GM21619 (cell line): ENCODE measurements around the gene SCEL.
A peak's percentile ranks its signal among the peaks of the same experiment; 100 is the strongest.
"Not testable (repeated sequence)": the region's sequence is repeated elsewhere in the genome, so short reads cannot be mapped to it uniquely, and the experiment has no call there.

Source experiments
- ATAC-seq: cut with Tn5 transposase; IDR thresholded peaks from one replicate; pipeline ENCODE4 v1.9.1; 2021; ENCODE audit not compliant: unreplicated experiment

The SCEL gene, protein sequence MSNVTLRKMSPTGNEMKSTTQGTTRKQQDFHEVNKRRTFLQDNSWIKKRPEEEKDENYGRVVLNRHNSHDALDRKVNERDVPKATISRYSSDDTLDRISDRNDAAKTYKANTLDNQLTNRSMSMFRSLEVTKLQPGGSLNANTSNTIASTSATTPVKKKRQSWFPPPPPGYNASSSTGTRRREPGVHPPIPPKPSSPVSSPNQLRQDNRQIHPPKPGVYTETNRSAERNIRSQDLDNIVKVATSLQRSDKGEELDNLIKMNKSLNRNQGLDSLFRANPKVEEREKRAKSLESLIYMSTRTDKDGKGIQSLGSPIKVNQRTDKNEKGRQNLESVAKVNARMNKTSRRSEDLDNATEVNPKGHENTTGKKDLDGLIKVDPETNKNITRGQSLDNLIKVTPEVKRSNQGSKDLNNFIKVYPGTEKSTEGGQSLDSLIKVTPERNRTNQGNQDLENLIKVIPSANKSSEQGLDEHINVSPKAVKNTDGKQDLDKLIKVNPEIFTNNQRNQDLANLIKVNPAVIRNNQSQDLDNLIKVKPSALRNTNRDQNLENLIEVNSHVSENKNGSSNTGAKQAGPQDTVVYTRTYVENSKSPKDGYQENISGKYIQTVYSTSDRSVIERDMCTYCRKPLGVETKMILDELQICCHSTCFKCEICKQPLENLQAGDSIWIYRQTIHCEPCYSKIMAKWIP

DNA sequence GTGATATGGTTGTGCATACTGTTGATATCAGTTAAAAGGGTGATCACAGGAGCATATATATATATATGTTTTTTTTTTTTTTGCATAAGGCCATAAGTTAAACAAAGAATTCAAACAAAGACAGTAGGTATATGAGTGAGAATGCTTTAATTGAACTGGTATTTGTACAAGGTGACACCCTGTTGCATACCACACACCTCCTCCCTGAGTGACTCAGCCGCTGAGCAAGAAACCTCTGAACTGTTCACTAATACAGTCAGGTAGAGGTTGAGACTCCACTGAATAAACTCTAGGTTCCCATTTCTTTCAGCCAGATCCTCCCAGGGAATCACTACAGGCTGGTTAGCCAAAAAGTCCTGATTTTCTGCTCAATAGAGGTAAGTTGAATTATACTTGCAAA, at the start of gene SCEL:
TSS of gene SCEL (plus strand) at position 259 of the 400 bp plus-strand sequence. CDS start 20,170 bp downstream, outside the sequence.
- no peak for ATAC-seq

DNA sequence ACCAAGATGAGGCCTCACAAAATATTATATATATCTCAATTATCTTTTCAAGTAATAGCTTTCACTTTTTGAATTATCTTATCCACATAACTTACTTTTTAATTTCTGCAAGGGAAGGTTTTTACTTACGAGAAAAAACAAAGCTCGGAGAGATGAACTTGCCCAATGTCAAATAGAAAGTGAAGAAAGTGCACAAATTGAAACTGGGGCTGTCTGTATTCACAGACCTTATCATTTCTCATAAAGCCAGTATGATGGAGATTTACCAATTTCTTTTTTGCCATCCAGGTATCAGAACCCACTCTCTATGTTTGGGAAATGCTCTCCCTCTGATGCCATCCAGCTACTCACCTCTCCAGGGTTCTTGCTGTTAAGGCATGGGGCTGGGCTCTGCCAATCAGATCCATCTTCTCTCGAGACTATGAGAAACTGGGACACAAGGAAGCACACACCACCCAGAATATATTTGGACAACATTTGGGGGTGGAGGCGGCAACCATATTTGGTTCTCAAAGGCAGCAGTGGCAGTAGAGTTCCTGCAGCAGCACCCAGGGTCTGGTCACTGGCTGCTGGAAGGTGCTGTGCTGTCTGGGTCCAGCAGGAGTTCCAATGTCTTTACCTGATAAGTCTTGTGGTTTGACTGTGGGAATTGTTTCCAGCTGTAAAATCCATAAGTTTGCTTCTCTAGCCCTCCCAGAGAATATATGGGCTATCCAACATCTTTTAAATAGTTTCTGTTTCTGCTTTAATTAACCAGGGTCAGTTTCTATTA, 45.8 kb upstream of the SCEL start:
- no peak for ATAC-seq

DNA sequence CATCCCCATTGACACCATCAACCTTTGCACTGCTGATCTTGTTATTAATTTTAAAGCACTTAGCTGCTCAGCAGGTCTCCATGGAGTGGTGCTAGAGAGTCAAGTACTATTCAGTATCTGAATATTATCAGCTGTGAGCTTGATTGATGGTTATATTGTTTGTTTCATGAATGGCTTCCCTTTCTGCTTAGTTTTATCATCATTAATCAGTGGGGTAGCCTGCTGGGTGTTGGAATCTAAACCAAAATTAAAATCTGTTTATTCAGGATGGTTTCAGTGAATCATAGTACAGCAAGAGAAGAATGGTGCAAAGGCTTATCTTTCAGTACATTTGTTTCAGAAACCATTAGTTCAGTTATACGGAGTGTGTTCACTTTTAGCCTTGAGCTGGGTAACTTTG, 42.5 kb upstream of the SCEL start:
- no peak for ATAC-seq

DNA sequence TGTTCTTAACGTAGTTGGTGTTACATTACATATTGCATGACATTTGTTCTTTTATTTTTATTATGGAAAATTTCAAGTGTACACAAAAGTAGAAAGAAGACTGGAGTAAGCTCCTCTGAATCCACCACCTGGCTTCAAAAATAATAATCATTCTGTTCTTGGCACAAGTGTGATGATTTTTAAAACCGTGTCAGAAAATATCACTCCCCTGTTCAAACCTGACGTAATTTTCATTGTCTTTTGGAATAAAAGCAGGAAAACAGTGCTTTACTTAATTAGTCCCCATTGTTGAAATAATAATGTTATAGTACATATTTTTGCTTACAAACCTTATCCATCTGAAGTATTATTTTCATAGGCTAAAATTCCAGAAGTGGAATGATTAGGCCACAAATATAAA, 41.3 kb upstream of the SCEL start:
- ATAC-seq: no peak

DNA sequence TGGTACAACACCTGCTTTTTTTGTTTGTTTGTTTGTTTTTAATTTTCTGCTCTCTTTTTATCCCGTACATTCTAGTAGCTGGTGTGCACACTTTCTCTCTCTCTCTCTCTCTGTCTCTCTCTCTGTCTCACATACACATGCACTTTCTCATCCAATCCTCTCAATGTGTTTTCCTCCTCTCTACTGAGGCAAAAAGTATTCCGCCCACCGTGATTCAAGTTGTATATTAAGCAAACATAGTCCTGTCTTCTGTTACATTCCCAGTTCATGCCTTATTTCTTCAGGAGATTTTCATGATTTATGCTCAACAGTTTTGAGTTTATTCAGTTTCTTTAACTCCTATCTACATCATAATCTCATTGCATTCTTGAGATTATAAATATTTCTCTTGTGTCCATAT, 38.2 kb upstream of the SCEL start:
- ATAC-seq: no peak

DNA sequence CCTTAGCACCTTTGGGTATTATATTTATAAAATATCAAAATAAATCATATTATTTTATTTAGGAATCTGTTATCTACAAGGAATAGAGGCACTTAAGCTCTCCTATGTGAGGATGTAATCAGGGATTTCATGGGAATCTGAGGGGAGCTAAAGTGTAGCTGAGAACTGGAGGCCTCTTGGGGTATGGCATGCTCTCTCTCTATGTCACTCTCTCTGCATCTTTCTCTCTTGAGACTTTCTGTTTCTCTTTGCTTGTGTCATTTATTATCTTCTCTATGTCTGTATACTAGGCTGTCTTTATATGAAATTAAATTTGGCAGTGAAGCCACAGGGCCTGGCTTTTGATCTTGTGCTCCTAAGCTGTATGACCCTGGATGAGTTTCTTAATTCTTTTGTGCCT, 37.7 kb upstream of the SCEL start:
- ATAC-seq: no peak

DNA sequence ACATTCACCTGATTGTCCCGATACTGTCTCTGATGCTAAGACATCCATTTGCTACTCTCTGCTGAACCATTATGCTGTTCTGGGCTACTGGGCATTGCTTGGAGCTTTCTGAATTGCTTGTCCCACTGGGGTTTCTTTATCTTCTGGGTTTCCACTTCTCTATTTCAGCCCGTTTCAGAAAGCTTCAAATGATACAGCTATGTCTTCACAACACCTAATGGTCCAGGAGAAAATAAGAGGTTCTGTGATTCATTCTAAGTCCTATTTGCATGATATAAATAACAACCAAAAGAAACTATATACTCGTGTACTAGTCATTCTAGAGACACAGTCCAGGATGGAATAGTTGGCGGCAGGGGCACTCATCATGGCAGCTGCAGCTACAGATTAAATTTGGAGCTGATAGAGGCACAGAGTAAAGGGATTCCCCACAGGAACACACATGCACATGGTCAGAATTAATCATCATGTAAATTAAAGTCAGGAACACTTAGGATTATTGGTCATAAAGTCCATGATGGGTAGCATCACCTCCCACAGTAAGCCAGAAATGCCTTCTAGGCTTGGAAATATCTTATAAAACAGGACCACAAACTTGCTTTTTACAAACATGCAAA, 33.3 kb upstream of the SCEL start:
- peak; percentile 89 for ATAC-seq

DNA sequence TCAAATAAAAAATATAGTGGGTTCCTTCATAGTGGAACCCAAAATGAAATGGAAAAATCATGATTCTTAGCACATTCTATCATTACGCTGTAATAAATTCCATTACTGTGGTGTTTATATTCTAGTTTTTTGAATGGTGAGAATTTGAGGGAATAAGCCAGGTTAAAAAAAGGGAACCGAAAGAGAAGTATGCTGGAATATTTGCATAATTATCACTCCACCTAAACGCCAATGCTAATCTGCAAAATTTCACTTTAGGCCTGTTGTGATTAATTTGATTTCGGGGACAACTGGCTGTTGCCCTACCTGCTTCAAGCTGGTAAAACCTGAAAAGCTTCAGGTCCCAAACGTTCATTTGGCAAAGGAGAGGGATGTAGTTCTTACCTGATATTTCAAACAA, 32.1 kb upstream of the SCEL start:
- no peak for ATAC-seq

DNA sequence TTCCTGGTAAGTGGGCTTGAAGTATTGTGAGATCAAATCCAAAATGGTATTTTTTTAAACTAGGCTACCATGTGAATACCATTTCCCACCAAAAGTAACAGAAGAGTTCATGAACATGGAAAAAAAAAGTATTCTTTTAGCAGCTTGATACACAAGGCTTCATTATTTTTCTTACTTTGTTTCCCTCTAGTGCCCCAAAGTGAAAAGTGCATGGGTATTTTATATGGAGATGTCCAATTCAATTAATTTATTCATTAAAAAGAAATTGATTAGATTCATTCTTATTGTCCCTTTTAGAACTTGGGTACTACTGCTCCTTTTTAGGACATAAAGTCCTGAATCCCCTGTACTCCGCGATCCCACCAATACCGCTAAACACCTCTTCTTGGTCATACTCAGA, 28.6 kb upstream of the SCEL start:
- no peak for ATAC-seq

DNA sequence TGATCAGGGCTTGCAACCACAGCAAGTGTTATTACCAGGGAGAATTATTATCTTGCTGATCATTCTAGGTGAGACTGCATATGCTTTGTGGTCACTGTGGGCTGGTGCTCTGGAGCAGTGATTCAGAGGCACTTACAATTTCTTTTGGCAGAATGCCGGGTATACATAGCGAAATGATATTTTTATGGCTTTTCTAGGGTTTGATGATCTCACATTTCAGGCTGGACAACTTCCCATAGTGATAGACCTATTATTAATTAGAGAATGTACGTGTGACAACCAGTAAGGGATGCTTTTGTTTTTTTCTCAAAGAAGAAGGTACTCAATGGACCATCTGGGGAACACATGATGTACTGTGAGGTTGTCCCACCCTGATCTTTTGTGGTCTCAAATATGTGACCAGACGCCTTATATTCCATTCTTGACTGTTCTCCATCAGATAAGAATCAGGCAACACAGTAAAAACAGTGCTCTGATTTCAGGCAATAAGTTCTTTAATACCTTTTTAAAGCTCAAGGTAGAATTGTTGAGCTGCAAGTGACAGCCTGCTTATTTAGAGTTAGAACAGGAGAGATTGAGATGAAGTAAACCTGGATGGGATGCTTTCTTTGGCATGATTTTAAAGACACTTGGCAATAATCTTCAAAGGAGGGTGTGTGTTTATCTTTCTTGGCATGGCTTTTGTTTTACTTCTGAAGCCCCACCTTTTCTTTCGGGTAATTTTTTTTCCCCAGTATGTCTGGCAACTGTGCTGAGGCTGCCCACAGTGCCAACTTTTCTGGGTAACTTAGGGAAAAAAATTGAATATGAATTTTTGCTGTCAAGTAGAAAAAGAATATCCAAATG, 27.4 kb upstream of the SCEL start:
- ATAC-seq: no peak

DNA sequence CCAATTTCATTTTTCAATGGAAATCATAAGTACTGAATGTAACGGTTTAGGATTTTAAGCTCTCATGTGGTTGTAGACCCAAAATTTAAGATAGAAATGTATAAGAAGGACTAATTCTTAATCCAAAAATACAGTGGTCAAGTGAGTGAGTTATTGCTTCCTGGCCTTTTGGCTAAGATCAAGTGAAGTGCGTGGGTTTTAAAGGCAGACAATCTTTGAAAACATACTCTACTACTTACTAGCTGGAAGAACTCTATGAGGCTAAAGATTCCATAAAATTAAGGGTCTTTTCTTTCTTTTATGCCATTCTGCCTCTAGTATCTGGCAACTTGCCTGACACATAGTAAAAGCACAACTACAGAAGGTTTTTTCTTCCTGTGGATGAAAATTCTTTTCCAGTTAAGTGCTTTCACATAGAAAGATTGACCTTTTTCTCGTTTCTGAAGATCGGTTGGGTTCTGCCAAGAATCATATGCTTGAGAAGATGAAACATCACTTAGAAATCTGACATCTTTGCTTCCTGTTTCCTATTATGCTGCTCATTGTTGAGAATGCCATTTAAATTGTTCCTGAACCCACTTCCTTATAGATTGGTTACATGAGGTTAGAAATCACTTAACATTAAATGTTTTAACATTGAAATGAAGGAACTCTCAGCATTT, 26.4 kb upstream of the SCEL start:
- ATAC-seq: no peak

DNA sequence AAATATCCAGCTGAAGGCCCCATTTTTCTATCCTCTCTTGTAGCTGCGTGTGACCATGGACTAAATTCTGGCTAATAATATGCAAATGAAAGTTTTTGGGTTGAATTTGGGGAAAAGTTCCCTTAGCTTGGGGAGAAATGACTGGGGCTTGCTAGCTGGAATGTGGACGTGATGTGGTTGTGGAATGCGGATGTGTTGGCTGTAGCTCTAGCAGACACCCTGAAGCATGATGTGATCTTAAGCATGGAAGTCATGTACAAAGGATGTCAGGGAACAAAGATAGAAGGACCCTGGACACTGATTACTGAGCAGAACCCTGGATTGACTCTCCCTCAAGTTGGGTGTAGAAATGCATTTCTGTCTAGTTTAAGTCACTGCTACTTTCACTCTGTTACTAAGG, 25.4 kb upstream of the SCEL start:
- no peak for ATAC-seq

DNA sequence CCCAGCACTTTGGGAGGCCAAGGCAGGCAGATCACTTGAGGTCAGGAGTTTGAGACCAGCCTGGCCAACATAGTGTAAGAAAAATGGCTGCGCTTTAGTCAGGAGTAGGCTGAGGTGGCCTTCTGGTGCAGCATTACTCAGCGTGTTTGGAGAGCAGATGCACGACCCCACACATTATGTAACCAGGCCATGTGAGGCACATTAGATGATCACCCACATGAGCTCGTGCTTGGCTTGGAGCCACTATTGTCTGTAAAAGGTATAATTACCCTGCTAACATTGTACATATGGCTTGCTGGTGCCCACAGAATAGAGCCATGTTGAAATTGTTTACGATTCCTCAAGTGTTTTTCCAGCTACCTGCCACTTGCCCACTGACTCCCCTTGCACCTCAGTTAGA, 24.0 kb upstream of the SCEL start:
- no peak for ATAC-seq

DNA sequence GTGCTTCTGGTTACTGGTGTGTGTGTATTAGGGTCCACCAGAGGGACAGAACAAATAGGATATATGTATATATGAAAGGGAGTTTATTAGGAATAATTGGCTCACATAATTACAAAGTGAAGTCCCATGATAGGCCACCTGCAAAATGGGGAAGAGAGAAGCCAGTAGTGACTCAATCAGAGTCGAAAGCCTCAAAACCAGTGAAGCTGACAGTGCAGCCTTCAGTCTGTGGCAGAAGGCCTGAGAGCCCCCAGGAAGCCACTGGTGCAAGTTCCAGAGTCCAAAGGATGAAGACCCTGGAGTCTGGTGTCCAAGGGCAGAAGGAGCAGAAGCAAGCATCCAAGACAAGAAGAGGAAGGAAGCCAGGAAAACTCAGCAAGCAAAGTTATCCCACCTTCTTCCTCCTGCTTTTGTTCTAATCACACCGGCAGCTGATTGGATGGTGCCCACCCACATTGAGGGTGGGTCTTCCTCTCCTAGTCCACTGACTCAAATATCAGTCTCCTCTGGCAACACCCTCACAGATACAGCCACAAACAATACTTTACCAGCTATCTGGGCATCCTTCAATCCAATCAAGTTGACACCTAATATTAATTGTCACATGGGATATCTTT, 21.7 kb upstream of the SCEL start:
- peak; percentile 78 for ATAC-seq

DNA sequence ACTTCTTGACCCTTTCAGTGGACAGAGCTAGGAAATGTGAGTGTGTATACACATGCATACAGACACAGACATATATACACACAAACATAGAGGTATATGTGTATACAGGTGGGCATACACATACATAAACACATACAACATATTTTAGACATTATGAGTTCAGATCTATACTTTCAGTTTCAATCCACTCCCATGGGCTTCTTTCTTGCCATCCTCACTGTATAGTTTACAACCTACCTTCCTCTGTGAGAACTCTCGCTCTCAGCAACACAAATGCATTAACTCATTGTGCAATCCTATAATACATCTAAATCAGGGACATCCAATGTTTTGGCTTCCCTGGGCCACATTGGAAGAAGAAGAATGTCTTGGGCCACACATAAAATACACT, 21.2 kb upstream of the SCEL start:
- ATAC-seq: peak; percentile 85

DNA sequence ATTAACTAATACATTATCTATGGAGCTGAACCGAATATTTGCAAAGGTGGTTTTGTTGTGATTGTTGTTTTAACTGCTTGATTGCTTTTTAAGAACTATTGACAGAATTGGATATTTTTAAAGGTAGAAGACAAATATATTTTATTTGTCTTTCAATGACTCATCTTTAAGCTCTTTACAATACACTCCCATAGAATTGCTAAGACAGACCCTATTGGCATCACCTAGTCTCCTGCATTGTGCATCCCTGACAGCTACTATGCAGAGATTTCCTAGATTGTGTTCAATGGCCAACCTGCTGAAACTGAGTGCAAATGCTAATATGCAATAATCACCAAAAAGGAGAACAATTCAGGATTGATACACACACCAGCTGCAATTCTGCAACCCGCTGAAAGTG, 19.7 kb upstream of the SCEL start:
- no peak for ATAC-seq

DNA sequence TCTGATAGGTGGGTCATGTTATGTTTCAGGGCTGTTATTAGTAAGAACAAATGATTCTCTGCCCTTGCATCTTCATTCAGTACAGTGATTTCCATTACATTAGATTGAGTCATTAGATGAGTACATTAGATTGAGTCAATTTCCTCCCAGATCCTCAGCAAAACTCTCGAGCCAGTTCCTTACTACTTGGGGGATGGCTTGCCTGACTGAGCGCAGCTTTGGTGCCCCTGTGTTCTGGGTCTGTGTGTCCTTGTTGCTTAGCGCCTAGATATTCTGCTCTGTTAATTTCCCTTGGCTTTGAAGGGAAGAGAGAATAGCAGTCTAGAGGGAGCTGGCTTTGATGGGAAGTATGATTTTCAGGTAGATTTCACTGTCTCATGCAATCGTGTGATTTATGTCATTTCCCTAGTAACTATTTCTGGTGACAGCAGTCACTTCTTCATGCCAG, 19.1 kb upstream of the SCEL start:
- ATAC-seq: no peak

DNA sequence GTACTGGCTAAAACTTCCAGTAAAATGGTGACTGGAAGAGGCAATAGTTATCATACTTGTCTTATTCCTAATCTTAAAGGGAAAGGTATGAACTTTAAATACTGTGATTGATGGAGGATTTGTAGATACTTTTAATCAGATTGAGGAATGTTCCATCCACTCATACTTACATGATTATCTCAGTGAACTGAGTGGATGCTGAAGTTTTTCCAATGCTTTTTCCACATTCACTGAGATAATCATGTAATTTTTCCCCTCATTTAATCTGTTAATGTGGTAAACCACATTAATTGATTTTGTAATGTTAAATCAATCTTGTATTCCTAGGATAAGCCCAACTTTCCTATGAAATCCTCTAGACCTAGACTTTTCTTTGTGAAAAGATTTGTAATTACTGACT, 17.2 kb upstream of the SCEL start:
- ATAC-seq: no peak

DNA sequence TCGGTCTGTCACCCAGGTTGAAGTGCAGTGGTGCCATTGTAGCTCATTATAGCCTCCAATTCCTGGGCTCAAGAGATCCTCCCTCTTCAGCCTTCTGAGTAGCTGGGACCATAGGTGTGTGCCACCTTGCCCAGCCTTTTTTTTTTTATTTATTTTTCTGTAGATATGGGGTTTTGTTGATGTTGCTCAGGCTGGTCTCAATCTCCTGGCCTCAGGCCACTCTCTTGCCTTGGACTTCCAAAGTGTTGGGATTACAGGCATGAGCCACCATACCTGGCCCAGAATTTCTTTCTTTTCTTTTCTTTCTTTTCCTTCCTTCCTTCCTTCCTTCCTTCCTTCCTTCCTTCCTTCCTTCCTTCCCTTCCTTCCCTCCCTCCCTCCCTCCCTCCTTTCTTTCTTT, 16.1 kb upstream of the SCEL start:
- not testable (repeated sequence) for ATAC-seq
